Stimulated activated CD4-positive, alpha-beta T cell treated with anti-CD3 and anti-CD28 coated beads, TNF-alpha, amount 100 ng/mL, for 48 hours (primary cell): ENCODE measurements around the gene CCNF.
A peak's percentile ranks its signal among the peaks of the same experiment; 100 is the strongest.
"Not testable (repeated sequence)": the region's sequence is repeated elsewhere in the genome, so short reads cannot be mapped to it uniquely, and the experiment has no call there.

ENCODE experiments used
- DNase-seq, 3 donors: peaks; one replicate each; pipeline ENCODE4 v3.0.0-alpha.2; 2020; ENCODE audit warnings: low read depth in 3 of 3

The CCNF gene

GRCh38 chr16:2429034-2429770 is at the start of gene CCNF:
Gene CCNF (plus strand): TSS chr16:2429447. CDS start chr16:2429482, 35 bp downstream.
- peak; percentile 95 to 97 (median 96) for DNase-seq

GRCh38 chr16:2383501-2383900 is 45.7 kb upstream of the CCNF start:
- DNase-seq: no peak

GRCh38 chr16:2384426-2384825 is 44.8 kb upstream of the CCNF start:
- no peak for DNase-seq

- no peak for DNase-seq
Measured at GRCh38 chr16:2385190-2385836, 43.9 kb upstream of the CCNF start.

GRCh38 chr16:2385982-2386381 is 43.3 kb upstream of the CCNF start:
- not testable (repeated sequence) for DNase-seq

GRCh38 chr16:2386990-2387389 is 42.3 kb upstream of the CCNF start:
- DNase-seq: no peak

GRCh38 chr16:2388139-2388874 is 40.9 kb upstream of the CCNF start:
- DNase-seq: no peak

GRCh38 chr16:2388875-2389433 is 40.3 kb upstream of the CCNF start:
- DNase-seq: no peak

GRCh38 chr16:2392025-2392424 is 37.2 kb upstream of the CCNF start:
- no peak for DNase-seq

DNA sequence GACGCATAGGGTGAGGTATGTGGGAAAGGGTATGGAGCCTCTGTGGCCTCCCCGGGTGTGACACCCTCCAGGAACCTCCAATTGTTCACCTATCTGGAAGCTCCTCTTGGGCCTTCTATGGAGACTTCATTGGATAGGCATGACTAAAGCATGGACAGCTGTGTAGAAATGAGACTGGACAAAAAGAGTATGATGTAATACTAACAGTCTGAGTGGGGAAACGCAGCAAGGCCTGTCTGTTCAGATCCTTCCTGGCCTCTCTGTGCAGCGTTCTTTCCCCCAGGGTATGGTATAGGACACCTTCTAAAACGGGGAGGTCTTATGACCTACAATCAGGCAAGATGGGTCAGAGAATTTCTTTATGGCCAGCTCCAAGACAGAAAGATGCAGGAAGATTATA is 30.7 kb upstream of the CCNF start:
- no peak for DNase-seq

- no peak for DNase-seq
Measured at GRCh38 chr16:2404099-2404498, 25.1 kb upstream of the CCNF start.

- no peak for DNase-seq
Measured at GRCh38 chr16:2415085-2415484, 14.2 kb upstream of the CCNF start.

GRCh38 chr16:2420035-2420434 is 9.2 kb upstream of the CCNF start:
- no peak for DNase-seq

DNA sequence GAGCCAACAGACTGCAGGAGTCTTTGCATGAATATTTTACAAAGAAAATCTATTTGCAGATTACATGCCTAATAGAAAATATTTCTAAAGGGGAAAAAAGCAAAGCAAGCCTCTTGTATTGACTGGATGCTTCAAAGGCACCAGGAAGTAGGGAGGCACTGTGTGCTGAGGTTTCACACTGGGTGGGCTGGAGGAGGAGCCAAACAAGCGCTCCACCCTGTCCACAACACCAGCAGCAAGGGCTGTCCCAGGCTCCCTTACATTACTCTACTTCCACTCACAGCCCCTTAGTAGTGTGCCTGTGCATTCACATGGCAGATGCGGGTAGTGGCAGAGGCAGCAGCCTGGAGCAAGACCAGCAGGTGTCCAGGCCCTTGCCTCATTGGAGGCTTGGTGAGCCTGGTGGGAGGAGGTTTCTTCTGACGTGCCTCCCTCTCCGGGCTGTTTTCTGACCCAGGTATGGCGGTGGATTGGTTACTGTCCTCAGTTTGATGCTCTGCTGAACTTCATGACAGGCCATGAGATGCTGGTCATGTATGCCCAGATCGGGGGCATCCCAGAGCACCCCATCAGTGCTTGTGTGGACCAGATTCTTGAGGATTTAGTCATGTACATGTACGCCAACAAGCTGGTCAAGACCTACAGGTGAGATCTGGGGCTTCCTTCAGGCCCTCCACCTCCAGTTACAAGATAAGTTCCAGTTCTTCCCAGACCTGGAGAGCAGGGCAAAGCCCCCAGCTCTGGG is 7.0 kb upstream of the CCNF start:
- no peak for DNase-seq

DNA sequence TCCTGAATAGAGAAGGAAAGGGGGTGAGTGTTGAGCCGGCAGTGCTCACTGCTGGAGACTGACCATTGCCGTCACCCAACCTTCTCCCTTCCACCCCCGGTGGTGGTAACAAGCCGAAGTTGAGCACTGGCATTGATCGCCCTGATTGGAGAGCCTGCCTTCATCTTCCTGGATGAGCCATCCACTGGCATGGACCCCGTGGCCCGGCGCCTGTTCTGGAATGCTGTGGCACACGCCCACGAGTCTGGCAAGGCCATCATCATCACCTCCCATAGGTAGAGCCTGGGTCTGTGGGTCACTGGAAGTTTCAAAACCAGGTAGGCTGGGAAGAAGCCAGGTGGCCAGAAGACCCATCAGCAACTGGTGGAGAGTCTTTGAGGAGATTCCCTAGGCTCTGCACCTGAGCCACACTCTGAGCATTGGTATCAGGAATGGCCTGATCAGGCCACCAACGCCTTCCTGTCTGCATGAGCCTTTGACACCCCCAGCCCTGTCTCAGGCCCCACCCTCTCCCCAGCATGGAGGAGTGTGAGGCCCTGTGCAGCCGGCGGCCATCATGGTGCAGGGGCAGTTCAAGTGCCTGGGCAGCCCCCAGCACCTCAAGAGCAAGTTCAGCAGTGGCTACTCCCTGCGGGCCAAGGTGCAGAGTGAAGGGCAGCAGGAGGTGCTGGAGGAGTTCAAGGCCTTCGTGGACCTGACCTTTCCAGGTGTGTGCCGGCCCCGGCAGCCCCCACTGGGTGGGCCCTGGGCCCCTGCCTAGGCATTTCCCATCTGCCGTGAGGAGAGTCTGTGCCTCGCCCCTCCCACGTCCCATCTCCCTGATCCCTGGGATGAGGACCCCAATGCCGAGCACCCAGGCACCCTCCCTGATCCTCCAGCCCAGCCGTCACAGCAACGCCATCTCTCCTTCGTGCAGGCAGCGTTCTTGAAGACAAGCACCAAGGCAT is 4.9 kb upstream of the CCNF start:
- no peak for DNase-seq

DNA sequence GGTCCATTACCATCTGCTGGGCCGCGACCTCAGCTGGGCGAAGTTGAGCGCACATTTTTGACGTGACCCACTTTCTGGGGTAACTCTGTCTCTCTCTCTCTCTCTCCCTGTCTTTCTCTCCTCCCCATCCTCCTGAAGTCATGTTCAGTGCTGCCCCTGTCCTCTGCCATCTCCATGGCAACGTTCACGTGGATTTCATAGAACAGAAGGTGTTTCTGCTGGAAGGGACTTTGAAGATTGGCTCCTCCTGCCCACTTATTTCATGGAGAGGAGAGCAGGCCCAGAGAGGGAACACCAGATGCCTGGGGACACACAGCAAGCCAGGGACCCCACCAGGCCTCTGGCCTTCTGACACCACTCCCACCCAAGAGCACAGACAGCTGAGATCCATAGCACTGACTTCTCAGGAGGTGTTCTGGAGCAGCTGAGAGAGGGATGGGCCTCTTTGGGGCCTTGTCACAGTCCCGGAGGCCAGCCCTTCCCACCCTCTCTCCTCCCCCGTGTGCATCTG is 4.2 kb upstream of the CCNF start:
- DNase-seq: no peak

GRCh38 chr16:2425825-2426430 is 3.3 kb upstream of the CCNF start:
- no peak for DNase-seq

- DNase-seq: no peak
Measured at GRCh38 chr16:2426941-2427361, 2.3 kb upstream of the CCNF start.

- DNase-seq: no peak
Measured at GRCh38 chr16:2427526-2427925, 1.7 kb upstream of the CCNF start.
